Measurements from ENCODE around the gene SPTA1.

SPTA1 gene

DNA sequence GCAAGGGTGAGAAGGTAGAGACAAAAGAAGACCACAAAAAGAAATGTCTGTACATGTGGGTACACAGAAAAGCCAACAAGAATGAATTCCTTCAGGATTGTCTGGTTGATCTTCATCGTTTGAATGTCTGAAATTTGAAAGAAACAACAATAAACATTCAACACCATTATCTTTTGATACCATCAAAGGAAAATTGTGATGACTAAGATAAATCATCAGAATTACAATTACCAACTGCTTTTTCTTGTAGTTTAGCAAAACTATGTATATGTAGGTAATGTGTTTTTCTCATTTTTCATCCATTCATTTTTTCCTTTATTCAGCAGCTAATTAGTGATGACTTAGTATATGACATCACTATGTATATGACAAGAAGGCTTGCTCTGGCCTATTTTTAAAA is 106.8 kb downstream of the SPTA1 start, which contains the start of gene OR10X1:
Gene OR10X1 (minus strand): TSS at position 167 of the 400 bp plus-strand sequence. CDS start 0 bp downstream, at position 167.
- Mint-ChIP-seq H3K27me3 (ENCODE audit: low read depth) (no peaks in the 10 kb centered on the region), H3K4me3 (no peak within 1 kb of the TSS), H3K9me3 (no peaks in the 10 kb centered on the region), H3K36me3 (ENCODE audit: low read depth) (no peaks in the 10 kb centered on the region), H3K27ac (no peak within 1 kb of the TSS), H3K4me1 (ENCODE audit: low read depth) (no peaks in the 10 kb centered on the region)
- no peak for DNase-seq (ENCODE audit: low spot score)

DNA sequence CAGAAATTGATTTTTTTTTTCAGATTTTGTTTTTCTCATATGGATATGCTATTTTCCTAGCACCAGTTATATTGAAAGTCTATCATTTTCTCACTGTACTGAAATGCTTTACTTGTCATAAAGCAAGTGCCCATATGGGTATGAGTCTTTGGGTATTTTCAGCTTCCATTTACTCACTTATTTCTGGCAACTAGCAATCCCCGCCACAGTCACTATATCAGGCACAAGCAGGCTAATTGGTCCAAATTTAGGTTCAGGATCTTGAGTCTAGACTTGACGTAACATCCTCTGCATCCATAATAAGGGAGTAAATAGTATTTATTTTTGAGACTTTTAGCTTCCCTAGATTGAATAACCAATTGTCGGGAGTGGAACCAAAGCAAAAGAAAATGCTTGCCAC is 109.0 kb downstream of the SPTA1 start:
- Mint-ChIP-seq H3K9me3 (no peaks in the 10 kb centered on the region), H3K4me3 (no peak overlapping the region), H3K27ac (no peak overlapping the region), H3K4me1 (ENCODE audit: low read depth) (no peaks in the 10 kb centered on the region), H3K36me3 (ENCODE audit: low read depth) (no peaks in the 10 kb centered on the region), H3K27me3 (ENCODE audit: low read depth) (no peaks in the 10 kb centered on the region)
- no peak for DNase-seq (ENCODE audit: low spot score)

DNA sequence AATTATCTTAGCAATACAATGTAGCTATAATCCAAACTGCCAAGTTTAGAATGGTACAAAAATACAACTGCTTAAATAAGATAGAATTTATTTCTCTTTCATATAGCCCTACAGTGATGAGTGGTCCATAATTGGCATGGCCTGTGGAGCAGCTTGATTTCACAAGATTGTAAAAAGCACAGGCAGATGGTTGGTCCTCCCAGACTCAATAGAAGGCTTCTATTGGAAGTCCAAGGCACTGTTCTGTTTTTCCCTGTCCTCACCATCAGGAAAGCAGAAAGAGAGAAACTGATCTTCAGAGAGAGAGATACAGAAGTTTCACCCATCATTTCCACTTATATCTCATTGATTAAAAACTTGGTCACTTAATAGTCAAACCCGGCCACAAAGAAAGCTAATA is 114.3 kb downstream of the SPTA1 start:
- H3K4me1 Mint-ChIP-seq (ENCODE audit: low read depth), result no peaks in the 10 kb centered on the region

GRCh38 chr1:158570480-158570879 is 116.0 kb downstream of the SPTA1 start, which contains the start of gene OR6P1:
Gene OR6P1 (minus strand): TSS chr1:158570580. CDS start chr1:158563604, 6,976 bp downstream.
- Mint-ChIP-seq H3K4me3 (no peak within 1 kb of the TSS), H3K9me3 (no peaks in the 10 kb centered on the region), H3K27ac (no peak within 1 kb of the TSS), H3K36me3 (ENCODE audit: low read depth) (no peaks in the 10 kb centered on the region), H3K4me1 (ENCODE audit: low read depth) (no peaks in the 10 kb centered on the region), H3K27me3 (ENCODE audit: low read depth) (peaks cover 10% of the 10 kb centered on the region)
- no peak for DNase-seq (ENCODE audit: low spot score)

More for the DNA sequence above, 114.3 kb downstream of the SPTA1 start:
- peaks cover 10% of the 10 kb centered on the region for H3K27me3 Mint-ChIP-seq (ENCODE audit: low read depth)
- no peaks in the 10 kb centered on the region for H3K36me3 Mint-ChIP-seq (ENCODE audit: low read depth)
- no peak overlapping the region for H3K4me3 Mint-ChIP-seq
- H3K9me3 Mint-ChIP-seq, result no peaks in the 10 kb centered on the region
- no peak for DNase-seq (ENCODE audit: low spot score)
- no peak overlapping the region for H3K27ac Mint-ChIP-seq

DNA sequence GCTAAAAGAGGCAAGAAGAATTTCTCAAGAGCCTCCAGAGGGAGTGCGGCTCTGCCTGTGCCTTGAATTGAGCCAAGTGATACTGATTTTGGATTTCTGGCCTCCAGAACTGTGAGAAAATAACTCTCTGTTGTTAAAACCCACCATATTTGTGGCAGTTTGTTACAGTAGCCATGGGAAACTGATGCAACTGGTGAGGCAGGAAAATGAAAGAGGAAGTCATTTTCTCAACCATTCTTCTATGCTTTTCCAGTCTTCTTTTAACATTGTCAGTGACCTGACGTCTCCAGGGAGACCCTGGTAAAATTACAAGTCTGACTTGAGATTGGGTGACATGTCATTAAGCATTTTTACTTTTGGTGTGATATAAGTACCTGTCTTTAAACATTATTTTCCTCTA is 121.9 kb downstream of the SPTA1 start:
- Mint-ChIP-seq H3K4me1 (ENCODE audit: low read depth) (peaks cover 2% of the 10 kb centered on the region), H3K4me3 (no peak overlapping the region), H3K27me3 (ENCODE audit: low read depth) (peaks cover 2% of the 10 kb centered on the region), H3K27ac (no peak overlapping the region), H3K9me3 (no peaks in the 10 kb centered on the region), H3K36me3 (ENCODE audit: low read depth) (no peaks in the 10 kb centered on the region)
- no peak for DNase-seq (ENCODE audit: low spot score)

- Mint-ChIP-seq H3K36me3 (ENCODE audit: low read depth) (no peaks in the 10 kb centered on the region), H3K27ac (no peak overlapping the region), H3K9me3 (no peaks in the 10 kb centered on the region), H3K4me3 (no peak overlapping the region), H3K27me3 (ENCODE audit: low read depth) (peaks cover 2% of the 10 kb centered on the region), H3K4me1 (ENCODE audit: low read depth) (peaks cover 2% of the 10 kb centered on the region)
- DNase-seq (ENCODE audit: low spot score), result no peak
Measured at GRCh38 chr1:158563853-158564252, 122.7 kb downstream of the SPTA1 start.
